ENCODE measurements around the gene UFL1. TPM values are rescaled to one million over a fixed set of nuclear protein-coding genes. Genes with fewer than 3 reads are reported as not detected.

UFL1 gene
- total RNA-seq, 1 donor from 2014 or later: 20.7 TPM

DNA sequence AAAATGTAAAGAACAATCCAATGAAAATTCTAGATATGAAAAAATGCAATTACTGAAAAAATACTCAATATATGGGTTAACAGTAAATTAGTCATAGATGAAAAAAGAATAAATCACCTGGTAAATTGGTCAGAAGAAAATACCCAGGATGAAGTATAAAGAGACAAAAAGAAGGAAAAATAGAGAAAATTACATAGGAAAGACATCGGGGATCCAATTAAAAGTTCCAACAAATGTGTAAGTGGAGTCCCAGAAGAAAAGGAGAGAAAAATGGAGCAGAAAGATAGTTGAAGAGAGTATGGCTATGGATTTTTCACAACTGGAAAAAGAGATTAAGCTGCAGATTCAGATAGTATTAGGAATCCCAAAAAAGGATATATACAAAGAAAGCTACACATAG, 18.7 kb upstream of the UFL1 start:
- Mint-ChIP-seq H3K27me3 (no peaks in the 10 kb centered on the region), H3K4me3 (ENCODE audit: low read depth) (no peak overlapping the region), H3K36me3 (ENCODE audit: insufficient read depth) (peaks cover 26% of the 10 kb centered on the region), H3K9me3 (ENCODE audit: low read depth) (peaks cover 27% of the 10 kb centered on the region), H3K27ac (no peak overlapping the region), H3K4me1 (ENCODE audit: low read depth) (no peaks in the 10 kb centered on the region)
- TF ChIP-seq, protein P1, sequence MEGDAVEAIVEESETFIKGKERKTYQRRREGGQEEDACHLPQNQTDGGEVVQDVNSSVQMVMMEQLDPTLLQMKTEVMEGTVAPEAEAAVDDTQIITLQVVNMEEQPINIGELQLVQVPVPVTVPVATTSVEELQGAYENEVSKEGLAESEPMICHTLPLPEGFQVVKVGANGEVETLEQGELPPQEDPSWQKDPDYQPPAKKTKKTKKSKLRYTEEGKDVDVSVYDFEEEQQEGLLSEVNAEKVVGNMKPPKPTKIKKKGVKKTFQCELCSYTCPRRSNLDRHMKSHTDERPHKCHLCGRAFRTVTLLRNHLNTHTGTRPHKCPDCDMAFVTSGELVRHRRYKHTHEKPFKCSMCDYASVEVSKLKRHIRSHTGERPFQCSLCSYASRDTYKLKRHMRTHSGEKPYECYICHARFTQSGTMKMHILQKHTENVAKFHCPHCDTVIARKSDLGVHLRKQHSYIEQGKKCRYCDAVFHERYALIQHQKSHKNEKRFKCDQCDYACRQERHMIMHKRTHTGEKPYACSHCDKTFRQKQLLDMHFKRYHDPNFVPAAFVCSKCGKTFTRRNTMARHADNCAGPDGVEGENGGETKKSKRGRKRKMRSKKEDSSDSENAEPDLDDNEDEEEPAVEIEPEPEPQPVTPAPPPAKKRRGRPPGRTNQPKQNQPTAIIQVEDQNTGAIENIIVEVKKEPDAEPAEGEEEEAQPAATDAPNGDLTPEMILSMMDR (IDR thresholded peaks at IDR 0.05; ENCODE audit: unreplicated experiment): no peak
- no peak for DNase-seq (ENCODE audit: low spot score, unreplicated experiment)

DNA sequence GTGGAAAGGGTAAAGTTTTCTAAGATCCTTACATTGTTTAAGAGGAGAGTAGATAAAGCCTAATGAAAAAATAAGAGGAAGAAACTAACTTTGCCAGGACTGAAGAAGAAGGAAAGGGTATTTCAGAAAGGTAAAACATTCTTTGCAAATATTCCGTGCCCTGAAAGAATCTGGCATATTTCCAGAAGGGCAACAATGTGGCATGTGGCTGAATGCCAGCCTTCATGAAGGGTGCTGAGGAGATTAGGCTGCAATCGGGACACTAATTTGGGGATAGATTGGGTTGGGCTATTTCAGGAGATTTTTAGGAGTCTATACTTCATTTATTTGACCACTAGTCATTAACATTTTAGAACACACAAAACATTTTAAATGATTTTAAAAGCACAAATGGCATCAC, 16.2 kb upstream of the UFL1 start:
- Mint-ChIP-seq H3K4me1 (ENCODE audit: low read depth) (no peaks in the 10 kb centered on the region), H3K27me3 (no peaks in the 10 kb centered on the region), H3K9me3 (ENCODE audit: low read depth) (peaks cover 31% of the 10 kb centered on the region), H3K36me3 (ENCODE audit: insufficient read depth) (peaks cover 30% of the 10 kb centered on the region), H3K27ac (no peak overlapping the region), H3K4me3 (ENCODE audit: low read depth) (no peak overlapping the region)
- TF ChIP-seq, protein P1 (IDR thresholded peaks at IDR 0.05; ENCODE audit: unreplicated experiment): no peak
- no peak for DNase-seq (ENCODE audit: low spot score, unreplicated experiment)

DNA sequence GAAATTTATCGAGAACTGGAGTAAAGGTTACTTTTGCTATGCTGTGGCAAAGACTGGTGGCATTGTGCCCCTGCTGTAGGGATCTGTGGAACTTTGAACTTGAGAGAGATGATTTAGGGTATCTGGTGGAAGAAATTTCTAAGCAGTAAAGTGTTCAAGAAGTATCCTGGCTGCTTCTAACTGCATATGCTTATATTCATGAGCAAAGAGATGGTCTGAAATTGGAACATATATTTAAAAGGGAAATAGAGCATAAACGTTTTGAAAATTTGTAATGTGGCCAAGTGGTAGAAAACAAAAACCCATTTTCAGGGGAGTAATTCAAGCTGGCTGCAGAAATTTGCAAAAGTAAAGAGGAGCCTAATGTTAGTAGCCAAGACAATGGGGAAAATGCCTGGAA, 12.3 kb upstream of the UFL1 start:
- Mint-ChIP-seq H3K4me3 (ENCODE audit: low read depth) (no peak overlapping the region), H3K27me3 (no peaks in the 10 kb centered on the region)

DNA sequence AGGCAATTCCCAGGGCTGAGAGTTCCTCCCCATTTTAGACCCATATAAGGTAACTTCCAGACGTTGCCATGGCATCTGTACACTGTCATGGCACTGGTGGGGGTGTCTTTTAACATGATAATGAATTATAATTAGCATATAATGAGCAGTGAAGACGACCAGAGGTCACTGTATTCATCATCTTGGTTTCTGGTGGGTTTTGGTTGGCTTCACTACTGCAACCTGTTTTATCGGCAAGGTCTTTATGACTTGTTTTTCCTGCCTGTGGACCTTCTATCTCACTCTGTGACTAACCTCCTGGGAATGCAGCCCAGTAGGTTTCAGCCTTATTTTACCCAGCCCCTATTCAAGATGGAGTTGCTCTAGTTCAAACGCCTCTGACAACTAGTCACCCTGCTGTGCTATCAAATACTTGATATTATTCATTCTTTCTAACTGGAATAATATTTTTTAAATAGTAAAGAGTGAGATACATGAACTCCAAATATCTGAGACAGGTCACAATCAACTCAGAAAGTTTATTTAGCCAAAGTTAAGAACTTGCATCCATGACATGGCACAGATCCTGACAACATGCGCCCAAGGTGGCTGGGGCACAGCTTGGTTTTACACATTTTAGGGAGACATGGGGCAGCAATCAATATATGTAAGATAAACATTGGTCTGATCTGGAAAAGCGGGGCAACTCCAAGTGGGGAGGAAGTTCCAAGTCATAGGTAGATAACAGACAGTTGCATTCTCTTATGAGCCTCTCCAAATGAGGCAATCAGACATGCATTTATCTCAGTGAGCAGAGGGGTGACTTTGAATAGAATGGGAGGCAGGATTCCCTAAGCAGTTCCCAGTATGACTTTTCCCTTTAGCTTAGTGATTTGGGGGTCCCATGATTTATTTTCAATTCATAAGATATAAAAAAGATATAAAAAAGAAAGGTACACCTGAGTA, 1.2 kb upstream of the UFL1 start:
- Mint-ChIP-seq H3K27ac (peak overlapping the region; percentile 92), H3K4me1 (ENCODE audit: low read depth) (peaks cover 21% of the 10 kb centered on the region), H3K9me3 (ENCODE audit: low read depth) (no peaks in the 10 kb centered on the region), H3K27me3 (no peaks in the 10 kb centered on the region), H3K4me3 (ENCODE audit: low read depth) (peak overlapping the region; percentile 99), H3K36me3 (ENCODE audit: insufficient read depth) (no peaks in the 10 kb centered on the region)
- TF ChIP-seq, protein P1 (IDR thresholded peaks at IDR 0.05; ENCODE audit: unreplicated experiment): no peak
- no peak for DNase-seq (ENCODE audit: low spot score, unreplicated experiment)

More for the DNA sequence above, 12.3 kb upstream of the UFL1 start:
- Mint-ChIP-seq H3K36me3 (ENCODE audit: insufficient read depth) (peaks cover 27% of the 10 kb centered on the region), H3K27ac (no peak overlapping the region), H3K9me3 (ENCODE audit: low read depth) (peaks cover 15% of the 10 kb centered on the region), H3K4me1 (ENCODE audit: low read depth) (peaks cover 4% of the 10 kb centered on the region)
- no peak for DNase-seq (ENCODE audit: low spot score, unreplicated experiment)
- TF ChIP-seq, protein P1 (IDR thresholded peaks at IDR 0.05; ENCODE audit: unreplicated experiment): no peak

DNA sequence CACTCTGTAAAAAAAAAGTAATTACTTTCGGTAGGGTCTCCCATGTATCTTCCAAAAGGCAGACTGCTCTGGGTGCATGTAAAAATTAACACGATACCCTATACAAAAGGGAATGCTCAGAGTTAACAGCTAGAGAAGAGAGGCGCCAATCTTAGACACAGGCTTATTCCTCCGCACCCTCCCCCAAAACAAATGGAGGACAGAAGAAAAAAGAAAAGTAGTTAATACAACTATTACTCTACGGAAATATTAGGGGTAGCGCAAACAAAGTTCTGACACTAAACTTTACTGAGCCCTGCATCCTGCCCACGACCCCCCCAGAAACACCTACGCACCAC, 331 bp upstream of the UFL1 start:
- TF ChIP-seq, protein P1 (IDR thresholded peaks at IDR 0.05; ENCODE audit: unreplicated experiment): no peak
- Mint-ChIP-seq H3K9me3 (ENCODE audit: low read depth) (no peaks in the 10 kb centered on the region), H3K4me1 (ENCODE audit: low read depth) (peaks cover 21% of the 10 kb centered on the region), H3K27me3 (no peaks in the 10 kb centered on the region), H3K4me3 (ENCODE audit: low read depth) (peak overlapping the region; percentile 99), H3K27ac (peak overlapping the region; percentile 100), H3K36me3 (ENCODE audit: insufficient read depth) (peaks cover 3% of the 10 kb centered on the region)
- no peak for DNase-seq (ENCODE audit: low spot score, unreplicated experiment)
